Pancreas (tissue), 10 donors: ENCODE measurements around the gene SALL1. TPM values are rescaled to one million over a fixed set of nuclear protein-coding genes. Genes with fewer than 3 reads are reported as not detected.
A peak's percentile ranks its signal among the peaks of the same experiment; 100 is the strongest.

Experiments used
- ATAC-seq, 4 donors: fragments of 200-7000 bp; cut with Tn5 transposase; one replicate each; pipeline versions ENCODE4 v1.8.0 to v1.9.1; 2020; ENCODE audit warnings: mild to moderate bottlenecking in 4 of 4, moderate library complexity in 4 of 4
- DNase-seq, 6 donors: peaks; one replicate each; pipeline ENCODE4 v3.0.0-alpha.2; 2020
- FAIRE-seq: peaks from 2 replicates; lab custom pipeline; 2012; peaks lifted over from hg19 to GRCh38; lab: Jason Lieb, UNC
- H3K27ac ChIP-seq, 4 donors: fragments of 200-600 bp; sonication (generic); 1 replicate in 3 of 4; 2 replicates in 1 of 4; pipeline versions ENCODE4 v1.5.0 to v1.8.0; 2020
- H3K27me3 ChIP-seq, 4 donors: fragments of 200-600 bp; one replicate each; pipeline ENCODE4 v1.8.0; 2021
- H3K36me3 ChIP-seq, 3 donors: fragments of 200-600 bp; sonication (generic) in 1 of 3; one replicate each; pipeline versions ENCODE4 v1.5.0 to v1.8.0; 2020 to 2021
- H3K4me1 ChIP-seq, 3 donors: fragments of 200-600 bp; one replicate each; pipeline ENCODE4 v1.8.0; 2021
- H3K4me3 ChIP-seq, 4 donors: fragments of 200-600 bp; sonication (generic) in 2 of 4; one replicate each; pipeline versions ENCODE4 v1.5.0 to v1.8.0; 2020 to 2021
- H3K9me3 ChIP-seq, 4 donors: fragments of 200-600 bp; one replicate each; pipeline ENCODE4 v1.8.0; 2021
- WGBS, 2 donors: extraction: QIAGEN DNeasy Blood & Tissue Kit; methylation state at CpG; one replicate each; pipeline ENCODE4 v1.1.7; 2013; 5-methylcytosine and 5-hydroxymethylcytosine counted together
- intact Hi-C, 3 donors: fragments of 100-400 bp; cut with DNase I; formaldehyde crosslinking; loops; one replicate each; pipeline versions ENCODE4 v1.11.1 to v1.14.2; 2022
- polyA plus RNA-seq, 2 donors: library from polyadenylated mRNA; stranded (reverse); fragments of 200-250 nt; gene quantifications; one replicate each; pipeline ENCODE4 v1.2.3, GENCODE V29; 2013
- total RNA-seq, 6 donors: library from RNA; stranded (reverse); fragmentation: NEBNext Ultra II Directional in 4 of 6; extraction: Animal tissue kit (Norgen Biotek cat#: 25700) in 4 of 6; gene quantifications; one replicate each; pipeline versions ENCODE4 v1.2.1 to v1.2.4, GENCODE V29; 2021 to 2023
- TF ChIP-seq, protein P1 (sequence below), 4 donors: fragments of 200-600 bp; sonication (generic) in 3 of 4; IDR thresholded peaks; one replicate each; pipeline versions ENCODE4 v1.5.0 to v1.8.0; 2021; ENCODE audit warnings: antibody characterized with exemption in 4 of 4
- donor health status: healthy with polysubstance abuse.
- donor health status: DM: no; HTN: no; CAD: no; lungs with moderate emphysema.
- donor health status: DM: no; HTN: no; CAD: no.
- donor health status: control.
- donor health status: control.
- donor health status: Bipolar disorder and iron deficiency.
- donor health status: DM: yes; HTN: yes; CAD: no.
- donor health status: DM: no; HTN: no; CAD: no.
- donor health status: DM: no; HTN: no; CAD: no.
- donor health status: DM: yes; HTN: yes; CAD: no.

Gene SALL1
- total and polyA plus RNA-seq, 8 donors: 0.39 to 2.0 (median 0.62) TPM

DNA sequence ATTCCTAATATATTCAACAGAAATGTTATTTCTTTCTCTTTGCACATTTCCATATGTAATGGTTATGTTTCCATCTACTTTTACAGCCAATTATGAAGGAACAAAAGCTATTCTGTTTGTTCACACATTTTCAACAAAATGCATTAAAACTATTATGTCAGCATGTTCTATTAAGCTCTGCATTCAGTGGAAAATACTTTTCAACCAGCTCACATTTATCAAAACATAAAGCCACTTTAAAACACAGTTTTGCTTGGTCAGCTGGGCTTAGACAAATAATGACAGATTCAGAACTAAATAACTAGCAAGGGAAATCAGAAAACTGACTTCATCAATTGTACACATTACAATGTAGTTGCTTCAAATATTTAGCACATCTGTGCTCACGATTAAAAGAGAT lies 6.9 kb downstream of the SALL1 start:
- Histone ChIP-seq H3K27ac (no peak overlapping the region), H3K4me1 (no peaks in the 10 kb centered on the region), H3K36me3 (no peaks in the 10 kb centered on the region), H3K9me3 (no peaks in the 10 kb centered on the region), H3K27me3 (peaks cover 0 to 13% (median 2%) of the 10 kb centered on the region in 4 donors), H3K4me3 (no peak overlapping the region)
- FAIRE-seq: no peak
- DNase-seq: no peak
- TF ChIP-seq, protein P1, sequence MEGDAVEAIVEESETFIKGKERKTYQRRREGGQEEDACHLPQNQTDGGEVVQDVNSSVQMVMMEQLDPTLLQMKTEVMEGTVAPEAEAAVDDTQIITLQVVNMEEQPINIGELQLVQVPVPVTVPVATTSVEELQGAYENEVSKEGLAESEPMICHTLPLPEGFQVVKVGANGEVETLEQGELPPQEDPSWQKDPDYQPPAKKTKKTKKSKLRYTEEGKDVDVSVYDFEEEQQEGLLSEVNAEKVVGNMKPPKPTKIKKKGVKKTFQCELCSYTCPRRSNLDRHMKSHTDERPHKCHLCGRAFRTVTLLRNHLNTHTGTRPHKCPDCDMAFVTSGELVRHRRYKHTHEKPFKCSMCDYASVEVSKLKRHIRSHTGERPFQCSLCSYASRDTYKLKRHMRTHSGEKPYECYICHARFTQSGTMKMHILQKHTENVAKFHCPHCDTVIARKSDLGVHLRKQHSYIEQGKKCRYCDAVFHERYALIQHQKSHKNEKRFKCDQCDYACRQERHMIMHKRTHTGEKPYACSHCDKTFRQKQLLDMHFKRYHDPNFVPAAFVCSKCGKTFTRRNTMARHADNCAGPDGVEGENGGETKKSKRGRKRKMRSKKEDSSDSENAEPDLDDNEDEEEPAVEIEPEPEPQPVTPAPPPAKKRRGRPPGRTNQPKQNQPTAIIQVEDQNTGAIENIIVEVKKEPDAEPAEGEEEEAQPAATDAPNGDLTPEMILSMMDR (IDR thresholded peaks at IDR 0.05): no peak
- no peak for ATAC-seq
- whole genome bisulfite sequencing, 2 donors: 39 to 46% methylated on average over 1 of the region's 1 CpG
- intact Hi-C loops: no loop called here

DNA sequence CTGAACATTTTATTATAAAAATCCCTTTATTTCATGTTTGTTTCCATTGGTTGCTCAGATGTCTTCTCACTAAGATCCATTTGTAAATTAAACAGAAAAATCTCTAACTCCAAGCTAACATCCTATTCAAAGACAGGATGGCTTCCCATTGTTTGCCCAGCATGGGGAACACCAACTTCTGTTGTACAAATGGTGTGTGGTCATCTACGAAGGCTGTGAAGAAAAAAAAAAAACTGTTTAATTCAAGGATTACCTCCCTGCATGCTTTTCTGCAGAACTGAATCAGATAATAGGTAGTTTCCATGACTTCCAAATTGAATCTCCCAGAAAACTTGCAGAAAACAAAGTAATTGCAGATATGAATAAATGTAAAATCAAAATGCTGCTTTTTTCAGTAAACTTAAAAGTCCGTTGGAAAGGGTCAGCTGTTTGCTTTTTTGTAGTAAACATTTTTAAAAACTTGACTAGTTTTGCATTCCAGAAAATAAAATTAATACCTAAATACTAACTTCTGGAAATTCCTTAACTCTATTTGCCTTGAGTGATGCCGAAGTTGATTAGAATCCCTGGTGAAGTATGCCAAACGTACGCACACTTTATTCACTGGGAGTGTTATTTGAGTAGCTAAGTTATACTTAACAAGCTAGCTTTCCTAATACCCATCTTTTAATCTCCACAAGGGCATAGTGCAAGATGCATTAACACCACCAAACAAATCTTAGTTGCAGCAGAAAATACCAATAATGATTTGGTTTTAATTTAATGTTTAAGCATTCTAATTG lies 7.7 kb downstream of the SALL1 start:
- DNase-seq (no peak), ATAC-seq (no peak), FAIRE-seq (no peak)
- no peak overlapping the region for H3K4me3 ChIP-seq
- no peaks in the 10 kb centered on the region for H3K9me3 ChIP-seq
- TF ChIP-seq, protein P1 (IDR thresholded peaks at IDR 0.05): no peak
- 35 to 37% methylated on average over 5 of the region's 5 CpGs for WGBS, 2 donors
- intact Hi-C loops: no loop called here
- peaks cover 0 to 11% (median 2%) of the 10 kb centered on the region in 4 donors for H3K27me3 ChIP-seq
- H3K36me3 ChIP-seq: no peaks in the 10 kb centered on the region
- no peak overlapping the region for H3K27ac ChIP-seq
- no peaks in the 10 kb centered on the region for H3K4me1 ChIP-seq

DNA sequence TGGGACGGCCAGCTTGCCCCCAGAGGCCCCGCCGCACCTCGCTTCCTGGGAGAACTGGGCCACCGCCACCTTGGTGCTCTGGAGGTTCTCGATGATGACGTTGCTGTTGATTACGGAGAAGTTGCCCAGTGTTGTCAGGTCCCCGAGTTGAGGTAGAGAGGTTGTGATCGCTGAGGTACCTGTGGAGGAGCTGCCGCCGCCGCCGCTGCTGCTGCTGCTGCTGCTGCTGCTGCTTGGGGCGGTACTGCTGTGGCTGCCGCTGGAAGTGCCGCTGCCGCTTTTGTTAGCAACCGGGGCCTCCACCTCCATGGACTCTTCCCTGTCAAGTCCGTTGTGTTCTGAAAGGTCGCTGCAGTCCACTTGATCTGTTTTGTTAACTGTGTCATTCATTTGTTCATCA lies 9.5 kb downstream of the SALL1 start:
- no peaks in the 10 kb centered on the region for H3K36me3 ChIP-seq
- WGBS, 2 donors: 85 to 89% methylated on average over 21 of the region's 21 CpGs
- intact Hi-C loops: no loop called here
- H3K4me3 ChIP-seq: no peak overlapping the region
- DNase-seq (peak in 1 of 6 donors; percentile 30), ATAC-seq (no peak), FAIRE-seq (no peak)
- H3K9me3 ChIP-seq: no peaks in the 10 kb centered on the region
- H3K4me1 ChIP-seq: no peaks in the 10 kb centered on the region
- TF ChIP-seq, protein P1 (IDR thresholded peaks at IDR 0.05): no peak
- H3K27me3 ChIP-seq: peaks cover 0 to 11% (median 2%) of the 10 kb centered on the region in 4 donors
- no peak overlapping the region for H3K27ac ChIP-seq

DNA sequence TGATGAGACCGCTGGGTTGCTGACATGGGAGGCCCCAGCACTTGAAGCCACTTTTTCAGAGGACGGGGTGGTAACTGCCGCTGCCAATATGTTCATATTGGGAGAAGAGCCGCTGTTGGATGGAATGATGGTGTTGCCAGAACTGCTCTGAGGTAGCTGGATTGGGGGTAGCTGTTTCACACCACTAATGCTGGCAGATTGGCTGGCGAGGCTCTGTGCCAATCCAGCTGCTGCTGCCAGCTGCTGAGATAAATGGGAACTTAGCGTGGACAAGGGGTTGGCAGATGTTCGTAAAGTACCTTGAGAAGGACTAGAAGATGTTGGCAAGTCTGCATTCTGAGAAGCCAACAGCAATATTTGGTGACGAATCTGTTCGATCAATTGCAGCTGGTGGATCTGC lies 10.0 kb downstream of the SALL1 start:
- WGBS, 2 donors: 76 to 86% methylated on average over 9 of the region's 9 CpGs
- TF ChIP-seq, protein P1 (IDR thresholded peaks at IDR 0.05): no peak
- Histone ChIP-seq H3K36me3 (no peaks in the 10 kb centered on the region), H3K4me1 (no peaks in the 10 kb centered on the region), H3K27me3 (peaks cover 0 to 11% (median 2%) of the 10 kb centered on the region in 4 donors), H3K9me3 (no peaks in the 10 kb centered on the region), H3K27ac (no peak overlapping the region), H3K4me3 (no peak overlapping the region)
- DNase-seq (no peak), FAIRE-seq (no peak), ATAC-seq (no peak)
- intact Hi-C loops: no loop called here

DNA sequence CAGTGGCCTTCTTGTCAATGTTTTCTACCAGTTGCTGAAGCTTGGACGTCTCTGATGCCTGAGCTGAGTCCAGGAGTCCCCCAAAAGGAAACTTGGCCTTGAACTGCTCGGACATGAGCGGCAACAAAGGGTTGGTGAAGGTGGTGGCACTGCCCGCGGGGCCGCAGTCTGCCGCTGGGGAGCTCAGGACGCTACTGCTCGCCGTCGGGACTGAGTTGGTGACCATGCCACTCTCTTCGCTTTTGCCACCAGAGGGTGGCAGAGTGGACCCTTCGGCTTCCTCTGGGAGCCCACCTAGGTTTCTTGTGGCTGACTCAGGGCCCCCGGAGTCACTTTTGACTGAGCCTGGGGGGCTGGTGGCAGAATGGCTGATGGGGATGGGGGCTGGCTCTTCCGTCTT lies 11.0 kb downstream of the SALL1 start:
- Histone ChIP-seq H3K36me3 (no peaks in the 10 kb centered on the region), H3K9me3 (no peaks in the 10 kb centered on the region), H3K27ac (no peak overlapping the region), H3K27me3 (peaks cover 0 to 17% (median 2%) of the 10 kb centered on the region in 4 donors), H3K4me3 (no peak overlapping the region), H3K4me1 (no peaks in the 10 kb centered on the region)
- FAIRE-seq: no peak
- intact Hi-C loops: no loop called here
- TF ChIP-seq, protein P1 (IDR thresholded peaks at IDR 0.05): no peak
- ATAC-seq: no peak
- peak in 1 of 6 donors; percentile 29 for DNase-seq
- 82 to 87% methylated on average over 15 of the region's 15 CpGs for WGBS, 2 donors
